HUES48 (cell line): ENCODE results near the gene CFAP65.

ENCODE experiments used
- H3K27ac ChIP-seq: one replicate; pipeline ENCODE4 v1.7.0; 2013; ENCODE audit warnings: low read depth, low read length, inconsistent platforms
- H3K27me3 ChIP-seq: 2 replicates; pipeline ENCODE4 v1.6.1; 2013; ENCODE audit warnings: mild to moderate bottlenecking, low read length; ENCODE audit not compliant: control insufficient read depth, insufficient read depth
- H3K36me3 ChIP-seq: 2 replicates; pipeline ENCODE4 v1.6.1; 2013; ENCODE audit warnings: low read length; ENCODE audit not compliant: control insufficient read depth, insufficient read depth
- H3K4me1 ChIP-seq: 2 replicates; pipeline ENCODE4 v1.6.1; 2013; ENCODE audit warnings: mild to moderate bottlenecking, low read length; ENCODE audit not compliant: control insufficient read depth, insufficient read depth
- H3K4me3 ChIP-seq: 2 replicates; pipeline ENCODE4 v1.5.1; 2013; ENCODE audit warnings: mild to moderate bottlenecking, low read depth, low read length
- H3K9ac ChIP-seq: 2 replicates; pipeline ENCODE4 v1.6.1; 2013; ENCODE audit warnings: mild to moderate bottlenecking, low read depth, low read length, moderate library complexity
- H3K9me3 ChIP-seq: 2 replicates; pipeline ENCODE4 v1.6.1; 2013; ENCODE audit warnings: low read length; ENCODE audit not compliant: control insufficient read depth, insufficient read depth

The CFAP65 gene

GRCh38 chr2:218995972-218996711, 45.2 kb downstream of the CFAP65 start:
- Histone ChIP-seq H3K4me3 (peak overlapping the region; percentile 52; the same call in 1 of the 2 replicates), H3K27me3 (peaks cover 100% of the 10 kb centered on the region), H3K36me3 (no peaks in the 10 kb centered on the region), H3K9ac (no peak overlapping the region), H3K4me1 (peaks cover 35% of the 10 kb centered on the region), H3K27ac (no peak overlapping the region), H3K9me3 (no peaks in the 10 kb centered on the region)

GRCh38 chr2:218995561-218995960, 45.8 kb downstream of the CFAP65 start:
- H3K9me3 ChIP-seq, result no peaks in the 10 kb centered on the region
- H3K27ac ChIP-seq, result no peak overlapping the region
- H3K9ac ChIP-seq, result no peak overlapping the region
- H3K4me3 ChIP-seq, result no peak overlapping the region
- H3K36me3 ChIP-seq, result no peaks in the 10 kb centered on the region
- H3K4me1 ChIP-seq, result peaks cover 32% of the 10 kb centered on the region
- H3K27me3 ChIP-seq, result peaks cover 100% of the 10 kb centered on the region

- Histone ChIP-seq H3K36me3 (no peaks in the 10 kb centered on the region), H3K27ac (no peak within 1 kb of the TSS), H3K4me1 (peaks cover 17% of the 10 kb centered on the region; the same call in 1 of the 2 replicates), H3K9me3 (no peaks in the 10 kb centered on the region), H3K27me3 (peaks cover 100% of the 10 kb centered on the region), H3K9ac (no peak within 1 kb of the TSS), H3K4me3 (peak within 1 kb of the TSS; percentile 25; the same call in 1 of the 2 replicates)
These were observed 47.7 kb downstream of the CFAP65 start, which contains the start of gene CRYBA2 for GRCh38 chr2:218993345-218994315. CRYBA2 (minus strand) TSS chr2:218993422; CDS start chr2:218993176, 246 bp downstream.

- peaks cover 100% of the 10 kb centered on the region for H3K27me3 ChIP-seq
These were observed 48.5 kb downstream of the CFAP65 start for GRCh38 chr2:218992703-218993344.

GRCh38 chr2:218992196-218992595, 49.1 kb downstream of the CFAP65 start:
- Histone ChIP-seq H3K27me3 (peaks cover 100% of the 10 kb centered on the region), H3K36me3 (no peaks in the 10 kb centered on the region)

More at GRCh38 chr2:218992703-218993344, 48.5 kb downstream of the CFAP65 start:
- Histone ChIP-seq H3K4me3 (peak overlapping the region; percentile 25; the same call in 1 of the 2 replicates), H3K27ac (no peak overlapping the region), H3K4me1 (peaks cover 13% of the 10 kb centered on the region; the same call in 1 of the 2 replicates), H3K36me3 (no peaks in the 10 kb centered on the region), H3K9ac (no peak overlapping the region), H3K9me3 (no peaks in the 10 kb centered on the region)

GRCh38 chr2:218991674-218992168, 49.6 kb downstream of the CFAP65 start:
- Histone ChIP-seq H3K27me3 (peaks cover 100% of the 10 kb centered on the region), H3K9me3 (no peaks in the 10 kb centered on the region), H3K27ac (no peak overlapping the region), H3K9ac (no peak overlapping the region), H3K4me1 (peaks cover 13% of the 10 kb centered on the region; the same call in 1 of the 2 replicates), H3K36me3 (no peaks in the 10 kb centered on the region), H3K4me3 (no peak overlapping the region)

More at GRCh38 chr2:218992196-218992595, 49.1 kb downstream of the CFAP65 start:
- H3K4me1 ChIP-seq, result peaks cover 13% of the 10 kb centered on the region; the same call in 1 of the 2 replicates
- H3K9ac ChIP-seq, result no peak overlapping the region
- no peak overlapping the region for H3K4me3 ChIP-seq
- H3K27ac ChIP-seq, result no peak overlapping the region
- no peaks in the 10 kb centered on the region for H3K9me3 ChIP-seq

- H3K27ac ChIP-seq, result no peak overlapping the region
- H3K9me3 ChIP-seq, result no peaks in the 10 kb centered on the region
- no peaks in the 10 kb centered on the region for H3K36me3 ChIP-seq
- no peak overlapping the region for H3K9ac ChIP-seq
- peaks cover 9% of the 10 kb centered on the region; the same call in 1 of the 2 replicates for H3K4me1 ChIP-seq
- H3K27me3 ChIP-seq, result peaks cover 100% of the 10 kb centered on the region
- H3K4me3 ChIP-seq, result no peak overlapping the region
These were observed 50.7 kb downstream of the CFAP65 start for GRCh38 chr2:218990612-218991011.

- Histone ChIP-seq H3K27ac (no peak overlapping the region), H3K36me3 (no peaks in the 10 kb centered on the region), H3K27me3 (peaks cover 100% of the 10 kb centered on the region), H3K9me3 (no peaks in the 10 kb centered on the region), H3K9ac (no peak overlapping the region), H3K4me1 (peaks cover 9% of the 10 kb centered on the region; the same call in 1 of the 2 replicates), H3K4me3 (no peak overlapping the region)
These were observed 51.3 kb downstream of the CFAP65 start for GRCh38 chr2:218990052-218990451.

GRCh38 chr2:218988650-218989049, 52.7 kb downstream of the CFAP65 start:
- no peaks in the 10 kb centered on the region for H3K9me3 ChIP-seq
- no peak overlapping the region for H3K9ac ChIP-seq
- H3K4me3 ChIP-seq, result no peak overlapping the region
- peaks cover 100% of the 10 kb centered on the region for H3K27me3 ChIP-seq
- no peaks in the 10 kb centered on the region for H3K36me3 ChIP-seq
- peaks cover 4% of the 10 kb centered on the region; the same call in 1 of the 2 replicates for H3K4me1 ChIP-seq
- no peak overlapping the region for H3K27ac ChIP-seq

GRCh38 chr2:218988164-218988563, 53.2 kb downstream of the CFAP65 start:
- H3K9me3 ChIP-seq, result no peaks in the 10 kb centered on the region
- H3K4me1 ChIP-seq, result peaks cover 1% of the 10 kb centered on the region; the same call in 1 of the 2 replicates
- peaks cover 100% of the 10 kb centered on the region for H3K27me3 ChIP-seq
- no peak overlapping the region for H3K9ac ChIP-seq
- H3K27ac ChIP-seq, result no peak overlapping the region
- no peak overlapping the region for H3K4me3 ChIP-seq
- no peaks in the 10 kb centered on the region for H3K36me3 ChIP-seq
